AG20443 (cell line): ENCODE measurements around the gene ZNF580.

Experiments used
- DNase-seq: peaks from one replicate; pipeline ENCODE4 v3.0.0; 2012; ENCODE audit warnings: low spot score, mixed read lengths

Gene ZNF580

DNA sequence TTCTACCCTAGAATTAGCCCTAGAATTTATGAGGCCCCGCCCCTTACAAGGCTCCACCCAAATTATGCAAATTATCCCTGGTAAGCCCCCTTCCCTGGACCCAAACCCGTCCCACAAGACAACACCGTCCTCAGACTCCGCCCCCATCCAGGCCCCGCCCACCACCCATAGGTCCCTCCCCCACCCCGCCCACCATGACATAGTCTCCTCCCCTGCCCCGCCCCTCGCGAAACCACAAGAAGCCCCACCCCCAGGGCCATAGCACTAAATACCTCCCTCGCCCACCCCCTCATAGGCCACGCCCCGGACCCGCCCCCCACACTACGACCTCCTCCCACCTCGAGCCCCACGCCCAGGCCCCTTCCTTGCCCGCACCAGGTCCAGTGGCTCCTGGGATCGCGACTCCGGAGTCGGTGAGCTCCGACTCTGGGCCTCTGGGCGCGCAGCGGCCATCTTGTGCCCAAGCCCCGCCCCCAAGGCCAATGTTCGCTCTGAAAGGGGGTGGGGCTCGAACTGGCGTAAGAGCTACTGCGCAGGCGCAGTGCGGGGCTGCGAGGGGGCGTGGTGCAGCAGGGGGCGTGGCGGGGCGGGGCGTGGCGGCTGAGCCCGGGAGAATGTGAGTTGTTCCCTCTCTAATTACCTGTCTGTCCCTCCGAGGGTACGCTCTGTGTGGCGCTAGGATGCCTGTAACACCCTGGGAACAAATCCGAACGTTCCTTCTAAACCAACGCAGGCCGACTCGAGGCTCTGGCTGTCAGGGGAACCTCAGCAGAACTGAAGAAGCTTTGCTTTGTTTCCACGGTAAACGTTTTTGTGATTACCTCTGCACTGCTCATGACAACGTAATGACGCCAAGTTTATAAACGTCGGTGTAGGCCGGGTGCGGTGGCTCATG lies 16.4 kb upstream of the ZNF580 start, which contains the start of gene ZNF784:
ZNF784 (minus strand) TSS at position 458 of the 895 bp plus-strand sequence; CDS start at position 453, 5 bp downstream.
- peak; percentile 97 for DNase-seq

DNA sequence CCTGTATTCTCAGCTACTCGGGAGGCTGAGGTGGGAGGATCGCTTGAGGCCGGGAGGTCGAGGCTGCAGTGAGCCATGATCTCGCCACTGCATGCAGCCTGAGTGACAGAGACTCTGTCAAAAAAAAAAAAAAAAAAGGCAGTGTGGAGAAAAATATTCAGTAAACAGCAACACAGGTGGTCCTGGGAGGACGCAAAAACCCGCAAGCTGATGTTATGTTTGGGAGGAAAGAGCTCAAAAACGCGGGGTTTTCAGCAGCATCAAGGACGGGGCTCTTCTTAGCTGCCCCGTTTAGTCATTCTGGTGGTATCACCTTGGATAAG lies 15.8 kb upstream of the ZNF580 start:
- DNase-seq, result no peak

DNA sequence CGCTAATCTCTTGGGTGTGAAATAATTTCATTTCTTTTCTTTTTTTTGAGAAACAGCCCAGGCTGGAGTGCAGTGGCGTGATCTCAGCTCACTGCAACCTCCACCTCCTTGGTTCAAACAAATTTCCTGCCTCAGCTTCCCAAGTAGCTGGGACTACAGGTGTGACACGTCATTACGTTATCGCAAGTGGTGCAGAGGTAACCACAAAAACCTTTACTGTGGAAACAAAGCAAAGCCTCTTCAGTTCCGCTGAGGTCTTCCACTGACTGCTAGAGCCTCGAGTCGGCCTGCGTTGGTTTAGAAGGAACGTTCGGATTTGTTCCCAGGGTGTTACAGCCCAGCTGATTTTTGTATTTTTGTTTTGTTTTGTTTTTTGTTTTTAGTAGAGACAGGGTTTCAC lies 14.5 kb upstream of the ZNF580 start:
- DNase-seq, result no peak

DNA sequence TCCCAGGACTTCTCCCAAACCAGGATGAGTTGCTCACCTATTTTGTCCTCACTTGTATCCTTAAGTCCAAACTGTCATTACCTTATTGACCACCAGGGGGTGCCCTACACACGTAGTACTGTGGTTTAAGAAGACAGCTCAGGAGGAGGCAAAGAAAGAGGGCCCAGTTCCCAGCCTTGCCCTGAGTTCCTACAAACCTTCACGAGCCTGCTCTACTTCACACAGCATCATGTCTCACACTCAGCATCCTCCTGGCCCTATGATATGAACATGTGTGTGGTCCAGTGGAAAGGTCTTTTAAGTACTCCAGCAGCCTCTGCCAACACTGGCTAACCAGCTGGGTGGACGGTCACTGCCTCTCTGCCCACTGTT lies 8.4 kb upstream of the ZNF580 start:
- peak; percentile 69 for DNase-seq

DNA sequence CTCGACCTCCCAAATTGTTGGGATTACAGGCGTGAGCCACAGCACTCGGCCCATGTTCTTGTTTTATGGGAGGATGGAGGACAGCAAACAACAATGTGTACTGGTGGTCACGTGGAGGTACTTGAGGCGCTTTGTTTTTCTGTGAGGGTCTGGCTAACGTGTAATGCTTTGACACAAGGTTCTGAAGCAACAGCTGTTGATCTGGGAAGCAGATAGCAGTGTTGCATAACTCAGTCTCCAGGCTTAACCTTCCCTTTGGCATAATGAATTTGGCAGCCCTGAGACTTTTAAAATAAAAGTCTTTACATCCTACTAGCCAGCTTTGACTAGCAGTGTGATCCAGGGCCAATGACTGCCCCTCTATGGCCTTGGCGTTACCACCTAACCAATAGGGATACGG lies 6.9 kb upstream of the ZNF580 start:
- no peak for DNase-seq

DNA sequence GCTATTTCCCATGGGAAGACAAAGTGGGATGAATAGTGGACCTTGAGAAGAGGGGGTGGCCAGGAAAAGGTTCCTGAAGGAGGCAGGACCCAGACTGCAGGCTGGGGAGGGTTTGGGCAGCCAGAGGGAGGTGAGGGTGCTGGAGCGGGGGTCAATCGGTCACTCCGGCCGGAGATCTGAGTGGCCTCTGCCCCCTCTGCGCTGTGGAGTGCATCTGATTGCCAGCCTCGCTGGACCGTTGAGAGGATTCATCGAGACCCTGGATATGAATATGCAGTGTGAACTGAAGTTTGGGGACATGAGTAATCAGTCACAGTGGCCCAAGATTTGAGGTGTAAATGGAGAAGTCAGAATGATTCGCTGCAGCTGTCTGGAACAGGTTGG lies 5.5 kb upstream of the ZNF580 start:
- no peak for DNase-seq

DNA sequence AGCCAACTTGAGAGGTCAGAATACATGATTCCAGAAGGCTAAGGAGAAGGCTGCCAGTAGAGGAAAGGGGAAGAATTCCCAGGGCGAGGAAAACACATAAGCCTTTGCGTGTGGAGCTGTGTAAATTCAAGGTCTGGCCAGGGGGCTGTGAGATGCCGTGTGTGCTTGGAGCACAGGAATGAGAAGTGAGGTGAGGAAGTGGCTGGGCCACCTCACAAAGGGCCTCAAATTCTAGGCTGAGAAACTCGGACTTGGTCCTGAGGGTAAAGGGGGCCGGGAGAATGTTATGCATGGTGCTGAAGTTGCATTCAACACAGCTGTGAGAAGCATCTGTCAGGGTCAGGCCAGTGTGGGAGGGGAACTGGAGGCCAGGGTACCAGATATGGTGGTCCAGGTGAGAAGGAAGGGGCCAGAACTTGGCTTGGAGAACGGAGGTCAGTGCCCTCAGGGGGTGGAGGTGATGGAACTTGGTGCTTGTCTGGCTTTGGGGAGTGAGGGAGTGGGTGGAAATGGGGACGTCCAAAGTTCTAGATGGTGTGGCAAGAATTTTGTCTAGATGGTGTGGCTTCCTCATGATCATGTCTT lies 4.9 kb upstream of the ZNF580 start:
- no peak for DNase-seq

DNA sequence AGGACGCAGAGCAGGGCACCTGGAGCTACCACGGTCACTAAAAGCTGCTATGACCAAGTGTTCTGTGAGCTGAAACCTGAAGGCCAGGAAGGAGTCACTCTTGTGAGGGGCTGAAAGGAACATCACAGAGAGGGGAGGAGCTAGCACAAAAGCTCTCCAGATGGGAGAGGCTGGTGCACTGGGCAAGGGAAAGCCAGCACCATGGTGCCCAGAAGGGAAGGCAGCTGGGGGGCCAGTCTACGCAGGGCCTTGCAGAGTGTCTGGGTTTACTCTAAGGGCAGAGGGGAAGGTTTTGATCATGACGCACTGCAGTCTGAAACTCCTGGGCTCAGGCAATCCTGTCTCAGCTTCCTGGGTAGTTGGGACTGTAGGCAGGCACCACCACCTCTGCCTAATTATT lies 4.1 kb upstream of the ZNF580 start:
- DNase-seq, result no peak

DNA sequence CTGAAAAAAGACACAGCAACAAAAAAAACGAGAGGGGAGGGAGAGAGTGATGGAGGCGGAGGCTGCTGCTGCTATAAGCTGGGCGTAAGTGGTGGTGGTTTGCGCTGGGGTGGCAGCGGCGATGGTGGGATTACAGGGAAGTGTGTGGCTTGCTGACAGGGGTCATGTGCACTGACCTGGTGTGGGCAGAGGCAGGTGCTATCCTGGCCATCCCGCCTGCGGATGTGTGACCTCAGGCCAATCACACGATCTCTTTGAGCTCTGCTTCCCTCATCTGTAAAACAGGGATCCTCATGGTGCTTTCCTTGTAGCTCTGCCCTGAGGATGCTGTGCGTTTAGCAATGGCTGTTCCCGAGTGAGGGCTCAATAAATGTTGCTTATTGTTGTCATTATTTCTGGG lies 3.3 kb upstream of the ZNF580 start:
- no peak for DNase-seq

DNA sequence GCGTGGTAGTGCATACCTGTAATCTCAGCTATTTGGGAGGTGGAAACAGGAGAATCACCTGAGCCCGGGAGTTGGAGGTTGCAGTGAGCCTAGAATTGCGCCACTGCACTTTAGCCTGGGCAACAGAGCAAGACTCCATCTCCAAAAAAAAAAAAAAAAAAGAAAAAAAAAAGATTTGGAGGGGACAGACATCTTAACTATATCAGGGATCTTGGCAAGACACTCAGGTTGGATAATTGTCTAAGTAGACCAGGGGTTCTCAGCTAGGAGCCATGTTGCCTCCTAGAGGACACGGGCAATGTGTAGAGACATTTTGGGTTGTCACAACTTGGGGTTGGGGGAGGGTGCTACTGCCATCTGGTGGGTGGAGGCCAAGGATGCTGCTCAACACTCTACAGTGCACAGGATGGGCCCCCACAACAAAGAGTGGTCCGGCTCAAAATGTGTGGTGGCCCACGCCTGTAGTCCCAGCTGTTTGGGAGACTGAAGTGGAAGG lies 1.9 kb upstream of the ZNF580 start:
- no peak for DNase-seq

DNA sequence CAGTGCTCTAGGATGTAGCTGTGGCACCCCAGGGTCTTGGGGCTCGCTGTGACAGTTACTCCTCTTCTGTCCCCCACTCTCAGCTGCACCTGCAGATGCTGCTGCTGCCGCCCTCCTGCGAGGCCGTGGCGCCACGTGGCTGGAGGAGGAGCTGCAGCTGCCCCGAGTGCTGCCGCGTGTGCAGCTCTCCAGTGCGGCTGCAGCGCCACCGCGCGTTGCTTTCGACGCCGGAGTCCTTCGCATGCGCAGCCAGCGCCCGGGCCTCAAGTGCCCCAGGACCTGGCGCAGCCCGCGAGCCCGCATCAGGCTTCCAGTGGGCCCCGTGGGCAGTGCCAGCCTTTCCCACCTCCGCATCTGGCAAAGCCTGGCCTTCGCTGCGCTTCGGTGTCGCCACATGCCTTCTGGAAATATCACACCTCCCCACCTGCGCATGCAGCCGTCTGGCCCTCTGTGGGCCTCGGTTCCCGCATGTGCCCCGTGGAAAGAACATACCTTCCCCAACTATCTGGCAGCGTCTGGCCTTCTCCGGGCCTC lies 692 bp upstream of the ZNF580 start:
- DNase-seq, result peak; percentile 81

DNA sequence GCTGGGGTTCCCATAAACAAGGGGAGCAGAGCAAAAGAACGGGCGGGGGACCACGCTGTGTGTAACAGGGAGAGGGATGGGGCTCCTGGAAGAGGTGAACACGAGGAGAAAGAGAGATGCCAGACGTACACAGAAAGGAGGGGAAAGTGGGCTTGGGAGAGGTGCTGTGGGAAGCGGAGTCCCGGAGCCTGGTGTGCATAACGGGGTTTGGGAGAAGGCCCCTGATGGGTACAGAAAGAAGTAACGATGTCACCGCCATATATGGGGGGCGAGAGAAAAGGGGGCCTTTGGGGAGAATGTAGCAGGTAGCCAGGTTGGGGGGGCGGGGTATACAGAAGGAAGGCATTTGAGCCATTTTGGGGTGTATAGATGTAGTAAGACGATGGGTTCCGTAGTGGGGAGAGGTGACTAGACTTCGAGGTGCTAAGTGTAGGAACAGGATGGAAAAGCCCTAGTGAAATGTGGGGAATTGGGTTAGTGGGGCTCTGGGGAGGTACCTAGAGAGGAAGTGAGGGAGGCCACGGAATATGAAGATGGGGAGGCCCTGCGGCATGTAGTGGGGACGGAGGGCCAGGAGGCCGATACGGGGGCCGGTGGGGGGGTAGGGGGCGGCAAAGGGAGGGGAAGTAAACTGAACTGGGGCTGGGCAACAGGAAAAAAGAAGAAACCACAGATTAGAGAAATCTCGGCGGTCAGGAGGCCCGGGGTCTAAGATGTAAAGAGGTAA lies 787 bp downstream of the ZNF580 start:
- DNase-seq, result no peak

DNA sequence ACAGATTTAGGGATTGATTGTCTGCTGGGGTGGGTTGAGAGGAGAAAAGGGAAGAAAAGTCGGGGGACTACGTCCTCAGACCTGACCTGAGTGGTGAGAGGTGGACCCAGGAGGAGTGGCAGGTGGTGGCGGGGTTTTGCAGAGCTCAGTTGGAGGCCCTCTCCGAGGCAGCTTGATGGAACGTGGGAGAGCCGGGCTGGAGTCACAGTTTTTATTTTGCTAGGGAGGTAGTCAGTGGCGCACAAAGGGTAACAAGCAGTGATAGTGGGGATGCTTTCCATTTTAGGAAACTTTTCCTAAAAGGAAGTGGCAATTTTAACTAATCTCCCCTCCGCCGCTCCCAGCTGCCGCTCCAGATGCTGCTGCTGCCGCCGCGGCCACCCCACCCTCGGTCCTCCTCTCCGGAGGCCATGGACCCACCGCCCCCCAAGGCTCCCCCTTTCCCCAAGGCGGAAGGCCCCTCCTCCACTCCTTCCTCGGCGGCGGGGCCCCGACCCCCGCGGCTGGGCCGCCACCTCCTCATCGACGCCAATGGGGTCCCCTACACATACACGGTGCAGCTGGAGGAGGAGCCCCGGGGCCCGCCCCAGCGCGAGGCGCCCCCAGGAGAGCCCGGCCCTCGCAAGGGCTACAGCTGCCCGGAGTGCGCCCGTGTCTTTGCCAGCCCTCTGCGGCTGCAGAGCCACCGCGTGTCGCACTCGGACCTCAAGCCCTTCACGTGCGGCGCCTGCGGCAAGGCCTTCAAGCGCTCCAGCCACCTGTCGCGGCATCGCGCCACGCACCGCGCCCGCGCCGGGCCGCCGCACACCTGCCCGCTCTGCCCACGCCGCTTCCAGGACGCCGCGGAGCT lies 1.6 kb downstream of the ZNF580 start:
- no peak for DNase-seq

DNA sequence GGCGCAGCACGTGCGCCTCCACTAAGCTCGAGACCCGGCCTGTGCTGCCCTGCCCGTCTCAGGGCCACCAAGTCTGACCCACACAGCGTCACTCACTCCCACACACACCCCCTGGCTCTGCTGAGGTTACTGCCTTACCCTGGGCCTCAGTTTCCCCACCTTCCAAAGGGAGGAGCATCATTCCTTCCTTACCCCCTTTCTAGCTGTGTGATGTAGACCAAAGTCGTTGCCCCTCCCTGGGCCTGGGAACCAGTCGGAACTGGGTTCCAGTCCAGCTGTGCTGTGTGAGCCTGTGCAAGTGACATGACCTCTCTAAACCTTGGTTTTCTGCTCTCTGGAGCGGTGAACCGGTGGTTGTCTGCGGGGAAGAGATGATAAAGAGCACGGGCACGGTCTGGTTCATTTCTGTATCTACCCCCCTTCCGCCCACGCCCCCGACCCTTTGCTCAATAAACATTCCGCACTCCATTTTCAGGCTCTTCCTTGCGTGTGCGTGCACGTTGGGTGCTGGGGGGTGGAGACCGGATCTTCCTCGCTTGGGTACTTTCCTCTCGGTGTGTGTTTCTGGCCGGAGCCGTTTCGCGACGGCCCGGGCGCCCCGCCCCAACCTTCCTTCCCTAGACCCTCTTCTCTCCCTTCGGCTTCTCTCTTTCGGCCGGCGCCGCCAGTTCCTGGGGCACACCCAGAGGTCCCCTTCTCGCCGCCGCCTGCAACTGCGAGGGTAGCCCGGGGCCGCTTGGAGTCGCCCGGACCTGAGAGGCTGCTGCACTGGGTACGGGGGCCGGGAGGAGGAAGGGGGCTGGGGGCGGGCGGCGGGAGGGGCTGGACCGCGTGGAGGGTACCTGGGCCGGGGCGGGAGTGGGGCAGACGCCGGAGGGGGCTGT lies 2.4 kb downstream of the ZNF580 start, which contains the start of gene ZNF581:
ZNF581 (plus strand) TSS at position 647 of the 884 bp plus-strand sequence. CDS start 923 bp downstream, outside the sequence.
- peak; percentile 85 for DNase-seq

DNA sequence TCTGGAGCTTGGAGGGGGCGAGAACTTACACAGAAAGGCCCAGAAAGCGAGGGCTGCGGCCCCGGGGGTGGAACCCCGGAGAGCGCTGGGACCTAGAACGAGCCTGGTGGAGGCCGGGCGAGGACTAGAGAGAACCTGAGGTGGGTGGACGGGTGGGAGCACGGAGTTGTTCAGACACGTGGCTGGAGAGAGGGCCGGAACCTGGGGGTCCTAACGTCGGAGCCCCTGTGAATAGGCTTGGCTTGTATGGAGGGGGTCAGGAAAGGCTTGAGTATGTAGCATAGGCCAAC lies 3.0 kb downstream of the ZNF580 start:
- DNase-seq, result no peak

DNA sequence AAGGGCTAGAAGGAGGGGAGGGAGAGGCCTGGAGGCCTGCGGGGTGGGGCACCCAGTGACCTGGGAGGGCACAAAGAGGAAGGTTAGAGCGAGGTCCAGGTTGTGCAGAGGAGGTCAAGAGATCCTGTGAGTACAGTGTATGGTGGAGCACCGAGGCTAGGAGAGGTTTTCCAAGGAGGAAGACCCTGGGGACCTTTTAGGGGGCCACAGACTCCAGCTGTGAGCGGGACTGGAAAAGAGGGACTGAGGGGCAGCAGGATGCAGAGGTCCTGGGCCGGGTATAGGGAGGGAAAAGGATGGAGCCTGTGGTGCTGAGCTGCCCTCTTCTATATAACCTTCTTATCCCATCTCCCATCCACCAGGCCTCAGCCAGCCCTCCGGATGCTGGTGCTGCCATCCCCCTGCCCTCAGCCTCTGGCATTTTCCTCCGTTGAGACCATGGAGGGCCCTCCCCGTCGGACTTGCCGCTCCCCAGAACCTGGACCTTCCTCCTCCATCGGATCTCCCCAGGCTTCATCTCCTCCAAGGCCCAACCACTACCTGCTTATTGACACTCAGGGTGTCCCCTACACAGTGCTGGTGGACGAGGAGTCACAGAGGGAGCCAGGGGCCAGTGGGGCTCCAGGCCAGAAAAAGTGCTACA lies 3.5 kb downstream of the ZNF580 start:
- DNase-seq, result no peak

DNA sequence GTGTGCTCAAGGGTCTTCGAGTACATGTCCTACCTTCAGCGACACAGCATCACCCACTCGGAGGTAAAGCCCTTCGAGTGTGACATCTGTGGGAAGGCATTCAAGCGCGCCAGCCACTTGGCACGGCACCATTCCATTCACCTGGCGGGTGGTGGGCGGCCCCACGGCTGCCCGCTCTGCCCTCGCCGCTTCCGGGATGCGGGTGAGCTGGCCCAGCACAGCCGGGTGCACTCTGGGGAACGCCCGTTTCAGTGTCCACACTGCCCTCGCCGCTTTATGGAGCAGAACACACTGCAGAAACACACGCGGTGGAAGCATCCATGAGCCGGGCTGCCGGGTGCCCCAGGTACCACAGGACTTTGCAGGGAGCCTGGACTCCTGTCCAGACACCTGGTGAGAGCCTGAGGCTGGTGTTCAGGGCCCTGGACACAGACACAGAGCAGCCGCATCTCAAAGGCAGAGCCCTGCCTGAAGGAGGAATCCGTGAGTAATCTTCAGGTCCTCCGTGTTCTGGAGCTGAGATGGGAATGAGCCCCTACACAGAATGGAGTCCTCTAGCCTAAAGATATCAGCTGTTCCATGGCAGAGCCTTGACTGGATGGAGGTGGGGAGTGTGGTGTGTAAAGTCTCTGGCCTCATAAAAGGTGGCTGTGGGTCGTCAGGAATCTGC lies 4.2 kb downstream of the ZNF580 start:
- DNase-seq, result no peak

DNA sequence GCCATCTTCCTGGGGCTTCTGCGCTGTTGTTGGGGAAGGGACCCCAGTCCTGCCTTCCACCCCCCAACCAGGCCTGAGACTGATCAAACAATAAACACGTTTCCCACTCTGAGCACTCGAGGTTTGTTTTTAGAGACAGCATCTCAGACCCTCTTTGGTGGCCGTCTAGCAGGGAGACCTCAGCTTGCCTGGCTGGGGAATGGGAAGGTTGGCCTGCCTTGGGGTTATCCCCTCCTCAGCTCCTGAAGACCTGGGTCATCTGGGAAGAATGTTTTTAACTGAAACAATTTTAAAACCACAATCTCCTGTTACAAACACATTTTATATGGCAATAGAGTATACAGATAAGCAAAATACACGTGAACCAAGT lies 4.7 kb downstream of the ZNF580 start:
- no peak for DNase-seq

DNA sequence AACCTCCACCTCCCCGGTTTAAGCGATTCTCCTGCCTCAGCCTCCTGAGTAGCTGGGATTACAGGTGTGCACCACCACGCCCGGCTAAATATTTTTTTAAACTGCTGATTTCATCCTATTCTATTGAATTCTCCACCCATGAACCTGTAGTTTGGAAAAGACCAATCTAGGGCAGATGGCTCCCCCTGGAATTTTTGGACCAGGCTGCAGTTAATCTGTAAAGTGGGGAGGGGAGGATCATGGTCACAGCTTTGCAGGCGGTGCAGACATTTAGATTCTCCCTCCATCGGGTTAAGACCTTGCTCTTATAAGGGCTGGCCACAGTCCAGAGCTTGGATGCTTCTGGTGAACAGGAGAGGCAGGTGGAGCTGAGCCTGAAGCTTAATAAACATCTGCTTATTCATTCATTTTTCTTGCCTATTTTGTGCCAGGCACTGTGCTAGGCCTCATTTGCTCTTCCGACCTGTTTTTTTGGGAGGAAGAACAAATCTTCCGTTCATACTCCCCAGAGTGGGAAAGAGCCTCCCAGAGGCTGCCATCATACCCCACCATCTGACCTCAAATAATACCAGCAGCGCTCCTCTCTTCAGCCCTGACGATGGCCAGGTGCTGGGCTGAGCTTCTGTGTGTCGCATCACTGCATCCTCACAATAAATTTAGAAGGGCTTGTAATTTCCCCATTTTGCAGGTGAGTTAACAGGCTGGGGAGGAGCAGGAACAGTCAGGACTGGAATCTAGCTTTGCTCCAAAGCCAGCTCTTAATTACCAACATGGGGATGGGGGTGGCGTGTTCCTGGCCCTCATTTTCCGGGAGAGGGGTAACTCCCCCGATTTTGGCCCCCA lies 6.3 kb downstream of the ZNF580 start:
- no peak for DNase-seq
